ENCODE data around the gene RABEP1. TPM values are rescaled to one million over a fixed set of nuclear protein-coding genes. Genes with fewer than 3 reads are reported as not detected.

RABEP1 gene
- total RNA-seq, 3 donors from 2014 or later (not counting 1 experiment from before 2014, with no cell fraction given) = 44.1 to 64.0 (median 44.2) TPM

- TF ChIP-seq CTCF (IDR thresholded peaks at IDR 0.05) = peak; percentile 68
- H3K4me3 ChIP-seq (ENCODE audit: low read length) = no peak overlapping the region
- H3K9me3 ChIP-seq (ENCODE audit: control insufficient read depth, insufficient read depth, low read length) = no peaks in the 10 kb centered on the region
- H3K4me1 ChIP-seq (ENCODE audit: control insufficient read depth, insufficient read depth, low read length) = peaks cover 4% of the 10 kb centered on the region
- H3K36me3 ChIP-seq (ENCODE audit: control insufficient read depth, insufficient read depth, low read length) = no peaks in the 10 kb centered on the region
- ATAC-seq = peak; percentile 91 to 99 (median 98)
- peak; percentile 54 to 87 for DNase-seq
- H3K4me3 Mint-ChIP-seq = peak overlapping the region; percentile 65
- no peaks in the 10 kb centered on the region for H3K27me3 ChIP-seq (ENCODE audit: control insufficient read depth, insufficient read depth, low read length)
- intact Hi-C loops (cut with micrococcal nuclease) = loop anchor here (1.0 to 10.0 kb wide), 2 partner anchors 55 to 190 kb away; partner anchors contain the start of gene C1QBP
- H3K27ac ChIP-seq (ENCODE audit: low read length) = no peak overlapping the region
- H3K4me1 Mint-ChIP-seq = peaks cover 6 to 12% of the 10 kb centered on the region in 2 donors
- 3% methylated on average over 3 of the region's 4 CpGs for WGBS (ENCODE audit: insufficient coverage)
- peak overlapping the region; percentile 80 to 85 for H3K27ac Mint-ChIP-seq
- H3K9me3 Mint-ChIP-seq = no peaks in the 10 kb centered on the region
- H3K27me3 Mint-ChIP-seq (ENCODE audit: low read depth in 2 of 2) = peaks cover 0 to 3% of the 10 kb centered on the region in 2 donors
- no peaks in the 10 kb centered on the region for H3K36me3 Mint-ChIP-seq
Observed at GRCh38 chr17:5249615-5250014, 32.5 kb upstream of the RABEP1 start.

GRCh38 chr17:5254414-5254813, 27.7 kb upstream of the RABEP1 start:
- Mint-ChIP-seq H3K9me3 (no peaks in the 10 kb centered on the region), H3K27ac (peak overlapping the region in 1 of 2 donors; percentile 6), H3K4me3 (no peak overlapping the region), H3K27me3 (ENCODE audit: low read depth in 2 of 2) (peaks cover 0 to 3% of the 10 kb centered on the region in 2 donors), H3K4me1 (peaks cover 13 to 22% of the 10 kb centered on the region in 2 donors), H3K36me3 (no peaks in the 10 kb centered on the region)
- Histone ChIP-seq H3K4me1 (ENCODE audit: control insufficient read depth, insufficient read depth, low read length) (peaks cover 17% of the 10 kb centered on the region), H3K9me3 (ENCODE audit: control insufficient read depth, insufficient read depth, low read length) (no peaks in the 10 kb centered on the region), H3K27me3 (ENCODE audit: control insufficient read depth, insufficient read depth, low read length) (no peaks in the 10 kb centered on the region), H3K36me3 (ENCODE audit: control insufficient read depth, insufficient read depth, low read length) (no peaks in the 10 kb centered on the region), H3K4me3 (ENCODE audit: low read length) (no peak overlapping the region), H3K27ac (ENCODE audit: low read length) (peak overlapping the region; percentile 26)
- TF ChIP-seq CTCF (IDR thresholded peaks at IDR 0.05) = no peak
- 81% methylated on average over 7 of the region's 7 CpGs for WGBS (ENCODE audit: insufficient coverage)
- no peak for ATAC-seq
- intact Hi-C loops (cut with micrococcal nuclease) = no loop called here
- DNase-seq = no peak

GRCh38 chr17:5254903-5255521, 27.1 kb upstream of the RABEP1 start:
- ATAC-seq = no peak
- Histone ChIP-seq H3K36me3 (ENCODE audit: control insufficient read depth, insufficient read depth, low read length) (no peaks in the 10 kb centered on the region), H3K4me3 (ENCODE audit: low read length) (no peak overlapping the region), H3K27me3 (ENCODE audit: control insufficient read depth, insufficient read depth, low read length) (no peaks in the 10 kb centered on the region), H3K27ac (ENCODE audit: low read length) (peak overlapping the region; percentile 26), H3K9me3 (ENCODE audit: control insufficient read depth, insufficient read depth, low read length) (no peaks in the 10 kb centered on the region), H3K4me1 (ENCODE audit: control insufficient read depth, insufficient read depth, low read length) (peaks cover 17% of the 10 kb centered on the region)
- Mint-ChIP-seq H3K4me3 (no peak overlapping the region), H3K27me3 (ENCODE audit: low read depth in 2 of 2) (no peaks in the 10 kb centered on the region), H3K27ac (peak overlapping the region in 1 of 2 donors; percentile 6), H3K9me3 (no peaks in the 10 kb centered on the region), H3K4me1 (peaks cover 8 to 16% of the 10 kb centered on the region in 2 donors), H3K36me3 (no peaks in the 10 kb centered on the region)
- no peak for DNase-seq
- intact Hi-C loops (cut with micrococcal nuclease) = no loop called here
- TF ChIP-seq CTCF (IDR thresholded peaks at IDR 0.05) = no peak
- 36% methylated on average over 5 of the region's 5 CpGs for WGBS (ENCODE audit: insufficient coverage)

- DNase-seq (no peak), ATAC-seq (no peak)
- no peaks in the 10 kb centered on the region for H3K36me3 Mint-ChIP-seq
- no peak overlapping the region for H3K4me3 Mint-ChIP-seq
- peaks cover 17% of the 10 kb centered on the region for H3K4me1 ChIP-seq (ENCODE audit: control insufficient read depth, insufficient read depth, low read length)
- no peak overlapping the region for H3K4me3 ChIP-seq (ENCODE audit: low read length)
- 82% methylated on average over 4 of the region's 5 CpGs for WGBS (ENCODE audit: insufficient coverage)
- no peaks in the 10 kb centered on the region for H3K27me3 ChIP-seq (ENCODE audit: control insufficient read depth, insufficient read depth, low read length)
- intact Hi-C loops (cut with micrococcal nuclease) = no loop called here
- H3K36me3 ChIP-seq (ENCODE audit: control insufficient read depth, insufficient read depth, low read length) = no peaks in the 10 kb centered on the region
- H3K9me3 Mint-ChIP-seq = no peaks in the 10 kb centered on the region
- no peak for TF ChIP-seq CTCF (IDR thresholded peaks at IDR 0.05)
- H3K27ac ChIP-seq (ENCODE audit: low read length) = no peak overlapping the region
- no peaks in the 10 kb centered on the region for H3K9me3 ChIP-seq (ENCODE audit: control insufficient read depth, insufficient read depth, low read length)
- no peak overlapping the region for H3K27ac Mint-ChIP-seq
- no peaks in the 10 kb centered on the region for H3K27me3 Mint-ChIP-seq (ENCODE audit: low read depth in 2 of 2)
- H3K4me1 Mint-ChIP-seq = peaks cover 8 to 16% of the 10 kb centered on the region in 2 donors
Observed at GRCh38 chr17:5257124-5257523, 25.0 kb upstream of the RABEP1 start.

Data from natural killer cell (primary cell).